GM18520 (cell line): ENCODE data around the gene DYNC2LI1.

Experiments
- ATAC-seq: cut with Tn5 transposase; IDR thresholded peaks from one replicate; pipeline ENCODE4 v1.9.1; 2021; ENCODE audit not compliant: unreplicated experiment

Gene DYNC2LI1

GRCh38 chr2:43762286-43762685, 11.6 kb upstream of the DYNC2LI1 start:
- no peak for ATAC-seq

GRCh38 chr2:43763091-43763490, 10.7 kb upstream of the DYNC2LI1 start:
- ATAC-seq: no peak

- ATAC-seq: no peak
These were observed 9.6 kb upstream of the DYNC2LI1 start for GRCh38 chr2:43764086-43764705.

- no peak for ATAC-seq
These were observed 7.8 kb upstream of the DYNC2LI1 start for GRCh38 chr2:43766006-43766405.

- no peak for ATAC-seq
These were observed 778 bp downstream of the DYNC2LI1 start for GRCh38 chr2:43774617-43775016.

- no peak for ATAC-seq
These were observed 2.5 kb downstream of the DYNC2LI1 start for GRCh38 chr2:43776324-43776723.

GRCh38 chr2:43777306-43777926, 3.6 kb downstream of the DYNC2LI1 start:
- ATAC-seq: no peak

- ATAC-seq: no peak
These were observed 4.4 kb downstream of the DYNC2LI1 start for GRCh38 chr2:43778233-43778632.

GRCh38 chr2:43787895-43788294, 14.1 kb downstream of the DYNC2LI1 start:
- no peak for ATAC-seq

GRCh38 chr2:43788646-43789045, 14.8 kb downstream of the DYNC2LI1 start:
- ATAC-seq: no peak

GRCh38 chr2:43790147-43790546, 16.3 kb downstream of the DYNC2LI1 start:
- no peak for ATAC-seq

- ATAC-seq: no peak
These were observed 17.4 kb downstream of the DYNC2LI1 start for GRCh38 chr2:43791035-43791765.

- ATAC-seq: no peak
These were observed 18.8 kb downstream of the DYNC2LI1 start for GRCh38 chr2:43792653-43793052.

GRCh38 chr2:43794956-43795355, 21.1 kb downstream of the DYNC2LI1 start:
- ATAC-seq: no peak

- no peak for ATAC-seq
These were observed 22.4 kb downstream of the DYNC2LI1 start for GRCh38 chr2:43796206-43796605.

- no peak for ATAC-seq
These were observed 24.5 kb downstream of the DYNC2LI1 start for GRCh38 chr2:43798300-43798699.

- no peak for ATAC-seq
These were observed 27.1 kb downstream of the DYNC2LI1 start for GRCh38 chr2:43800894-43801293.

GRCh38 chr2:43802135-43802534, 28.3 kb downstream of the DYNC2LI1 start:
- no peak for ATAC-seq

- no peak for ATAC-seq
These were observed 29.3 kb downstream of the DYNC2LI1 start for GRCh38 chr2:43803113-43803512.

- ATAC-seq: no peak
These were observed 32.8 kb downstream of the DYNC2LI1 start for GRCh38 chr2:43806719-43807031.

GRCh38 chr2:43810452-43810851, 36.6 kb downstream of the DYNC2LI1 start:
- ATAC-seq: no peak

- no peak for ATAC-seq
These were observed 37.0 kb downstream of the DYNC2LI1 start for GRCh38 chr2:43810888-43811287.
